Activated CD4-positive, alpha-beta T cell treated with anti-CD3 and anti-CD28 coated beads, Interleukin-2, amount 50 U/mL, for 24 hours (primary cell): Measurements from ENCODE around the gene BRPF1.
A peak's percentile ranks its signal among the peaks of the same experiment; 100 is the strongest.

Experiments used
- DNase-seq, 2 donors: peaks; one replicate each; pipeline ENCODE4 v3.0.0-alpha.2; 2020; ENCODE audit warnings: low read depth in 1 of 2, low spot score in 1 of 2

The BRPF1 gene

GRCh38 chr3:9732080-9732739 lies 675 bp downstream of the BRPF1 start:
- no peak for DNase-seq

DNA sequence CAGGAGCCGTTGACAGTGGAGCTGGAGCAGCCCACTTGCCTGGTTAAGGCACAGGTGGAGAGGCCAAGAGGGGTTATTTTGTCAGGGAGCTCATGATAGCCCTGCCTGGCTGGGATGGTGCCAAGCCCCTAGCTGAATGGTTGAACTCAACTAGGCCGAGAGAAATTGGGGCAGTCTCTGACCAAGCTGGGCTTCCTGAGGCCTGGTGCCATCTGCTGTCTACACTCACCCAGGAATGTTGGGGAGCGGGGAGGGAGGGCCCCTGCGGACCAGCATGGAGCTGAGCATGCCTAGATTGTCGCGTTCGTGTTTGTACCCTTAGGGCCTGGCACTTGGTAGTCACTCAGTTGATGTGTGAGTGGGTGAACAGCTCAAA lies 1.2 kb downstream of the BRPF1 start:
- no peak for DNase-seq

DNA sequence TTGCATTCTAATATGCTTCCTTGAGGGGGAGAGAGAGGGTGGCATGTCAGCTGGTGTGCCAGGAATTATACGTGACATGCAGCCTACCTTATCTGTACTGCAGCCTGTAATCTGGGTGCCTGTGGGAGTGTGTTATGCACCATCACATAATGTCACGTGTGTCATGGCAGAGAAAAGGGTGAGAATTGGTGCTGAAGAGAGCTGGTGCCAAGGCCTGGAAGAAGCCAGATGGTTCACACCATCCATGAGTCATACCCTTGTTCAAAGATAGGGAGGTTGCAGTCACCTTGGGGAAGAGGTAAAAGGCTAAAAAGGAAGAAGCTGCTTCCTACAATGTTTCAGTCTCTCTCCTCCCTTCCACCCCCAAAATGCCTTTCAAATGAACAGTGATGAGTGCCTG lies 5.3 kb downstream of the BRPF1 start:
- no peak for DNase-seq

GRCh38 chr3:9739181-9739580 lies 7.6 kb downstream of the BRPF1 start:
- no peak for DNase-seq

DNA sequence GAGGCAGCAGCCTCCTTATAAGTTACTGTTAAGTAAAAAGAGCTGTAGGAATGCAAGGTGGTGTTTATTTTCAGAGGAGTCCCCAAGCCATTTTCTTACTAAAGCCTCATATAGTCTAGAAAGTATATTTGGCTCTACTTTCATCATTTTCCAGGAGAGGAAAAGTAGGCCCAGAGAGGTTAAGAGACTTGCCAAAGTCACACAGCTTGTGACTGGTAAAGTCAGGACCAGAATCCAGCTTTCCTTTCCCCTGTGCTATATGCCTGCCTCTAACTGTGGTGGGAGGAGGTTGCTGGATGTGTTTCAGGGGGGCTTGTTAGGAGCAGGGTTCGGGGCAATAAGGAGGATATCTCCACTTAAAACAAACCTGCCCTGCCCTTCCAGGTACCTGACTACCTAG lies 11.0 kb downstream of the BRPF1 start:
- DNase-seq, result no peak

- DNase-seq, result no peak
These were observed 12.0 kb downstream of the BRPF1 start for GRCh38 chr3:9743548-9743947.

GRCh38 chr3:9744162-9744561 lies 12.6 kb downstream of the BRPF1 start:
- no peak for DNase-seq

DNA sequence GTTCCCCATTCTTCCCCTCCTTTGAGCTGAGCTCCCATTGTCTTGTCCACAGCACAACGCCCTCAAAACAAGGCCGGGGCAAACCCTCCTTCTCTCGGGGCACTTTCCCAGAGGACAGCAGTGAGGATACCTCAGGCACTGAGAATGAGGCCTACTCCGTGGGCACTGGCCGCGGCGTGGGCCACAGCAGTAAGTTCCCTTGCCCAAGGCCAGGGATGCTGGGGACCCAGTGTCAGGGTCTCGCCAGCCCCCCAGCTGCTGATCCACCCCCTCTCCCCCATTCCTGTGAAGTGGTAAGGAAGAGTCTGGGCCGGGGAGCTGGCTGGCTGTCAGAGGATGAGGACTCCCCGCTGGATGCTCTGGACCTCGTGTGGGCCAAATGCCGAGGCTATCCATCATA lies 14.0 kb downstream of the BRPF1 start:
- no peak for DNase-seq

DNA sequence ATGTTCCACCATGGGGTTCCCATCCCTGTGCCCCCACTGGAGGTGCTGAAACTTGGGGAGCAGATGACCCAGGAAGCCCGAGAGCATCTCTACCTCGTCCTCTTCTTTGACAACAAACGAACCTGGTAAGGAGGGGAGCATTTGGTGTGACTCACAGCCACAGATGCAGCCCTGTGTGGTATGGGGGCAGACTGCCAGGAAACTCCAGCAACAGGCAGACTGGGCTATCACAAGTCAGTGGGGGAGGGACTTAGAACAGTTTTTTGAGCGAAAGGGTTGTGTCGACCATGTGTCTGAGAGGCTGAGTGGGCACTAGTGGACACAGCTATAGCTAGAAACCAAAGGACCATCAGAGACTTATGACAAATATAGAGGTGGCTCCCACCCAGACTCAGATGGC lies 14.8 kb downstream of the BRPF1 start:
- no peak for DNase-seq

DNA sequence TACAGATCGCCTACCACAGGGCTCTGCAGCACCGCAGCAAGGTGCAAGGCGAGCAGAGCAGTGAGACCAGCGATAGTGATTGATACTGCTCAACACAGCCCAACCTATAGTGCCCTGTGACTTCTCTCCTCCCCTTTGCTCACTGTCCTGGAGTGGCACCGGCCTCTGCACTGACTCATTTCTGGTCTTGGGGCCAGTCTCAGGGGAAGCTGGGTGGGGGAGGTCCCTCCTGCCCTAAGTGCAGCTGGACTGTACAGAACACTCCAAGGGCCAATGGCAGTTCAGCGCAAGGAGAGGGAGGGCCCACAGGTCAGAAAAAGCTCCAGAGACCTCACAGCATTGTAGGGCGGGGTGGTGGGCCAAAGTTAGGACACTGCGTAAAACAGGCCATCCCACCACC lies 15.7 kb downstream of the BRPF1 start:
- no peak for DNase-seq

DNA sequence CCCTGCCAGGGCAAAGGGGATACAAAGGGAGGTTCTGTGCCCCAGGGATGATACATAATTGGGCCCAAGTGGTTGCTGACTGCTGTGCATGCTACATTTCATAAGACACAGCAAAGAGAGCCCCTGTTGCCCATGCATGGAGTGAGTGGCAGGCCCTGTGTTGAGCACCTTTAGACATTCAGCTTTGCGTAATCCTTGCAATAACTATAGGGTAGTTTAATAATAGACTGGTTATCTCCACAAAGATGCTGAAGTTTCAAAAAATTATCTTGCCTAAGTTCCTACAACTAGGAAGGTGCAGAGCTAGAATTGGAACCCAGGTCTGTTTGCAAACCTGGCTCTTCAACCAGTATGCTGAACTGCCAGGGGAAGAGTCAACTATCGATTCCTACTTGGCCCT lies 16.5 kb downstream of the BRPF1 start:
- DNase-seq, result no peak

- DNase-seq, result no peak
These were observed 17.7 kb downstream of the BRPF1 start for GRCh38 chr3:9749296-9749644.

DNA sequence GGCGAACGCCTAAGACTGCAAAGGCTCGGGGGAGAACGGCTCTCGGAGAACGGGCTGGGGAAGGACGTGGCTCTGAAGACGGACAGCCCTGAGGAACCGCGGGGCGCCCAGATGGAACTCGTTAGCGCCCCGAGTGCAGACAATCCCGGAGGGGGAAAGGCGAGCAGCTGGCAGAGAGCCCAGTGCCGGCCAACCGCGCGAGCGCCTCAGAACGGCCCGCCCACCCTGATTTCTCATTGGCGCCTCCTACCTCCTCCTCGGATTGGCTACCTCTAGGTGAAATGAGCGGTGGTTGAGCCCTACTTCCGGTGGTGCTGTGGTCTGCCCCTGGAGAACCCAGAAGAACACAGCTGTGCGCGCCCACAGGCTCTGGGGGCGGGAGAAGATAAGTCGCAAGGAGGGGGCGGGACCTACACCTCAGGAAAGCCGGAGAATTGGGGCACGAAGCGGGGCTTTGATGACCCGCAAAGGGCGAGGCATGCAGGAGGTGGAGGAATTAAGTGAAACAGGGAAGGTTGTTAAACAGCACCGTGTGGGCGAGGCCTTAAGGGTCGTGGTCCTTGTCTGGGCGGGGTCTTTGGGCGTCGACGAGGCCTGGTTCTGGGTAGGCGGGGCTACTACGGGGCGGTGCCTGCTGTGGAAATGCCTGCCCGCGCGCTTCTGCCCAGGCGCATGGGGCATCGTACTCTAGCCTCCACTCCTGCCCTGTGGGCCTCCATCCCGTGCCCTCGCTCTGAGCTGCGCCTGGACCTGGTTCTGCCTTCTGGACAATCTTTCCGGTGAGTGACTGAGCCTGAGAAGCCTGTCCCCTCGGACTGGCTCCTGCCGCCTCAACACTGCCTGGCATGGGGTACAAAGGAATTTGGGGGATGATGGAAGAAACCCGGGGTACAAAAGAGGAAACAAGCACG lies 18.4 kb downstream of the BRPF1 start, which contains the start of gene OGG1:
OGG1 (plus strand) TSS at position 308 of the 911 bp plus-strand sequence; CDS start at position 643, 335 bp downstream.
- DNase-seq, result peak; percentile 84 to 94

DNA sequence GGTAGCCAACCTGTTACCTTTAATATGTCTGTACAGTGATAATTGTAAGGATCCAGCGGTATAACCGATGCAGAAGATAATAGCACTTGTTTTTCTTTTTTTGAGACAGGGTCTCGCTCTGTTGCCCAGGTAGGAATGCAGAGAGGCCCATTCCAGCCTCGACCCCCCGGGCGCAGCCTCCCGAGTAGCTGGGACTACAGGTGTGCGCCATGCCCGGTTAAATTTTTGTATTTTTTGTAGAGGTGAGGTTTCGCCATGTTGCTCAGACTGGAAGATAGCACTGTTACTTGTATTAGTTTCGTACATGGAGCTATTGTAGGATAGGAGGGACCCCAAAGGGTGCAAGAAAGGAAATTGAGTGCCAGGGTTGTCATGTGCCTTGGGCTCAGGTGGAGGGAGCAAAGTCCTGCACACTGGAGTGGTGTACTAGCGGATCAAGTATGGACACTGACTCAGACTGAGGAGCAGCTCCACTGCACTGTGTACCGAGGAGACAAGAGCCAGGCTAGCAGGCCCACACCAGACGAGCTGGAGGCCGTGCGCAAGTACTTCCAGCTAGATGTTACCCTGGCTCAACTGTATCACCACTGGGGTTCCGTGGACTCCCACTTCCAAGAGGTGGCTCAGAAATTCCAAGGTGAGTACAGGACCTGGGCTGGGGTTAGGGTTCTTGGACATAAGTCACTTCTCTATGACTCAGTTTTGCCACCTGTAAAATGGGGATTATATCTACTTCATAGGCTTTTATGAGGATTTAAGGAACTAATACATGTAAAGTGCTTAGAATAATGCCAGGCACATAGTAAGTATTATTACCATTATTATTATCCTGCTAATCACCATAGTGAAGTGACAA lies 19.2 kb downstream of the BRPF1 start:
- DNase-seq, result no peak

DNA sequence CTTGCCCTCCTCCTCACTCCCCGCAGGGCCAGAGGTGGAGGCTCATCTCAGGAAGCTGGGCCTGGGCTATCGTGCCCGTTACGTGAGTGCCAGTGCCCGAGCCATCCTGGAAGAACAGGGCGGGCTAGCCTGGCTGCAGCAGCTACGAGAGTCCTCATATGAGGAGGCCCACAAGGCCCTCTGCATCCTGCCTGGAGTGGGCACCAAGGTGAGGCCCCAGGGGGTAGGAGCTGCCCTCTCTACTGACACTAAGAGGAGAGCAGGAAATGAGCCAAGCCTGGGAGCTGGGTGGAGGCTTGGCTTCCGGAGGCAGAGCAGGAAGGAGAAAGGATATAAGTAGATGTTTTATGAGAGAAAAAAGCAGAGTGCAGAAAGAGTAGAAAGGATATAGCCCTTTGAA lies 23.1 kb downstream of the BRPF1 start:
- no peak for DNase-seq

DNA sequence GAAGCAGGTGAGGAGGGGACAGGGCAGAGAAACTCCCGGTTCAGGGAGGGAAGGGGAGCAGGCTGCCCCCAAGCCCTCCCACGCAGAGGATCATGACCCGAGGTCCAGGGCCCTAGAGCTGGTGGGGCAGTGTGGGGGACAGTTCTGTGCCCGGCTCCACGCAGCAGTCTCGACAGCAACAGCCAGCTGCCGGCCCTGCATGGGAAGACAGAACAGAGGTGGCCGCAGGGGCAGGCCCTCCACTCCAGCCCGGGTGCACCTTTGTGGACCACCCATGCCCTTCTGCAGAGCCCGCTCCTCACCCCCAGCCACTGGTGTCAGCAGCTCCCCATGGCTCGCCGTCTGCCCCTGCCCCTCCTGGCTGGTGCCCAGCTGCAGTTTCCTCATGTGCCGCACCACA lies 25.9 kb downstream of the BRPF1 start:
- DNase-seq, result no peak

GRCh38 chr3:9760779-9761505 lies 29.4 kb downstream of the BRPF1 start:
- no peak for DNase-seq

DNA sequence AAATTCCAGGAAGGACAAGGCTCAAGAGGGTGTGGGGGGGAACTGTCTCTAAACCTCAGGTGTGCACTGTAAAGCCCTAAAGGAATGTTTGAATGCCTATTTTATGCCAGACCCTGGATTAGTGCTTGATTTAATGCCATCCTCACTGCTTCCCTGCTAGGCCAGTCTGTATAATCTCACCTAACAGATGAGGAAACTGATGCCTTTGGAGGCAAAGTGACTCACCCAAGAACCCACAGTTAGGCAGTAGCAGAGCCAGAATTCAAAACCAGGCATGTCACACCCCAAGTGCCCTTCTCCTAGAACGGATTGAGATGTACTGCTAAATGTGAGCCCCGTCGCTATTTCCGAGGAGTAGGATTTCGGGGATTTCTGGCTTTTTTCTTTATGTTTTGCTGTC lies 30.4 kb downstream of the BRPF1 start:
- no peak for DNase-seq

DNA sequence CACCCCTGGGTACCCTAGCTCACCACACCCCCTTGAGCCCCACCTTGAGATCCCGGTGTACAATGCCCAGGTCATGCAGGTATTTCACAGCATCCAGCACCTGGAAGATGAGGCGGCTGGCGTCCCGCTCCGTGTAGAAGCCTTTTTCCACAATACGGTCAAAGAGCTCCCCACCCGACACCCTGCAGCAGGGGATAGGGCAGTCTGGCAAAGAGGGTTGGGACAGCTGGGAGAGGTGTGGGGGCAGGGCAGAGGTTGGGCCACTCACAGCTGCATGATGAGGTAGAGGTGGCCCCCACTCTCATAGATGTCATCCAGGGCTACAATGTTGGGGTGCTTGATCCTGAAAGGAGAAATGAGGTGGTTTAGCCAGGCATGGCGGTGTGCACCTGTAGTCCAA lies 31.3 kb downstream of the BRPF1 start:
- no peak for DNase-seq

GRCh38 chr3:9765865-9766264 lies 34.3 kb downstream of the BRPF1 start:
- no peak for DNase-seq

- no peak for DNase-seq
These were observed 35.9 kb downstream of the BRPF1 start for GRCh38 chr3:9767418-9767817.
